ENCODE data around the gene ZBTB2.

GRCh38 chr6:151436300-151436699 lies 44.9 kb upstream of the ZBTB2 start:
- TF ChIP-seq EP300 (IDR thresholded peaks at IDR 0.05; ENCODE audit: low read depth): no peak
- TF ChIP-seq, protein P1, sequence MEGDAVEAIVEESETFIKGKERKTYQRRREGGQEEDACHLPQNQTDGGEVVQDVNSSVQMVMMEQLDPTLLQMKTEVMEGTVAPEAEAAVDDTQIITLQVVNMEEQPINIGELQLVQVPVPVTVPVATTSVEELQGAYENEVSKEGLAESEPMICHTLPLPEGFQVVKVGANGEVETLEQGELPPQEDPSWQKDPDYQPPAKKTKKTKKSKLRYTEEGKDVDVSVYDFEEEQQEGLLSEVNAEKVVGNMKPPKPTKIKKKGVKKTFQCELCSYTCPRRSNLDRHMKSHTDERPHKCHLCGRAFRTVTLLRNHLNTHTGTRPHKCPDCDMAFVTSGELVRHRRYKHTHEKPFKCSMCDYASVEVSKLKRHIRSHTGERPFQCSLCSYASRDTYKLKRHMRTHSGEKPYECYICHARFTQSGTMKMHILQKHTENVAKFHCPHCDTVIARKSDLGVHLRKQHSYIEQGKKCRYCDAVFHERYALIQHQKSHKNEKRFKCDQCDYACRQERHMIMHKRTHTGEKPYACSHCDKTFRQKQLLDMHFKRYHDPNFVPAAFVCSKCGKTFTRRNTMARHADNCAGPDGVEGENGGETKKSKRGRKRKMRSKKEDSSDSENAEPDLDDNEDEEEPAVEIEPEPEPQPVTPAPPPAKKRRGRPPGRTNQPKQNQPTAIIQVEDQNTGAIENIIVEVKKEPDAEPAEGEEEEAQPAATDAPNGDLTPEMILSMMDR (IDR thresholded peaks at IDR 0.05): no peak
- no peak for TF ChIP-seq POLR2A (IDR thresholded peaks at IDR 0.05)
- TF ChIP-seq POLR2AphosphoS5 (IDR thresholded peaks at IDR 0.05): no peak

Data from transverse colon (tissue), 4 donors.